ENCODE data around the gene ROBO1. TPM values are rescaled to one million over a fixed set of nuclear protein-coding genes. Genes with fewer than 3 reads are reported as not detected.

Gene ROBO1
- polyA plus RNA-seq, 1 donor = 16.2 TPM

DNA sequence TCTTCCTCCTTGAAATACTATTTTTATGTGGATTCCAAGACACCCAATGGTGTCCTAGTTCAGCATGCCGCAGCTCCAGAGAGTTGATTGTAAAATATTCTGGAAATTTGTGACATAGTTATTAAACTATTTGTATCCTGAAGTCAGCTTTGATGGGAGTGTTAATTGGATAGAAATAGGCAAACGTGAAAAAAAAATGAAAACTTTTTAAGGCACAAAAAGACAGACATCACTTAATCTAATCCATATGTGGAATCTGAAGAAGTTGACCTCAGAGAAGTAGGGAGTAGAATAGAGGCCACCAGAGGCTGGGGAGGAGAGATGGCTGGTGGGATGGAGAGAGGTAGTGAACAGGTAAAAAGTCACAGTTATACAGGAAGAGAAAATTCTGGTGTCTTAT is 704.2 kb downstream of the ROBO1 start:
- H3K4me3 ChIP-seq (ENCODE audit: low read length) = no peak overlapping the region
- H3K27ac ChIP-seq (ENCODE audit: low read length) = no peak overlapping the region
- no peaks in the 10 kb centered on the region for H3K9me3 ChIP-seq (ENCODE audit: control insufficient read depth, low read depth, low read length)
- H3K27me3 ChIP-seq (ENCODE audit: control insufficient read depth, insufficient read depth, low read length) = no peaks in the 10 kb centered on the region
- WGBS (ENCODE audit: insufficient coverage, low lambda C conversion rate) = 67% methylated on average over 2 of the region's 2 CpGs
- no peak for DNase-seq
- H3K4me1 ChIP-seq (ENCODE audit: control insufficient read depth, insufficient read depth, low read length) = no peaks in the 10 kb centered on the region
- no peaks in the 10 kb centered on the region for H3K36me3 ChIP-seq (ENCODE audit: control insufficient read depth, insufficient read depth, low read length)

DNA sequence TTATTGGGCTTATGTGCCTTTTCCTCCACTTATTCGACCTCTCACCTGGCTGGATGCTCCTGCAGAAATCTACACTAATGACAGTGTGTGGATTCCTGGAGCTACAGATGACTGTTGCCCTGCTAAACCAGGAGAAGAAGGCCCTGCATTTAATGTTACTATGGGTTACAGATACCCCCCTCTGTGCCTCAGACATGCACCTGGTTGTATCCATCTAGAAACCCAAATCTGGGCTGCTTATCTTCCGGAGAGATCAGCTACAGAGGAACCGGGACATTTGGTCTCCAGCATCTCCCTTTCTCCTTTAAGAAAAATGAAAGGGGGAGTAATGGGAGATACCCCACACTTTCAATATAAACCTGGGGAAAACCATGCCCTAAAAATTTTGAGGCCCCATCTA is 710.0 kb downstream of the ROBO1 start:
- Histone ChIP-seq H3K27ac (ENCODE audit: low read length) (no peak overlapping the region), H3K9me3 (ENCODE audit: control insufficient read depth, low read depth, low read length) (peaks cover 8% of the 10 kb centered on the region), H3K4me1 (ENCODE audit: control insufficient read depth, insufficient read depth, low read length) (no peaks in the 10 kb centered on the region), H3K27me3 (ENCODE audit: control insufficient read depth, insufficient read depth, low read length) (no peaks in the 10 kb centered on the region), H3K4me3 (ENCODE audit: low read length) (no peak overlapping the region), H3K36me3 (ENCODE audit: control insufficient read depth, insufficient read depth, low read length) (no peaks in the 10 kb centered on the region)
- DNase-seq = no peak
- no CpG with 5 or more reads among the region's 3 CpGs for WGBS (ENCODE audit: insufficient coverage, low lambda C conversion rate)

GRCh38 chr3:79056498-79056897 is 711.3 kb downstream of the ROBO1 start:
- Histone ChIP-seq H3K27me3 (ENCODE audit: control insufficient read depth, insufficient read depth, low read length) (no peaks in the 10 kb centered on the region), H3K4me1 (ENCODE audit: control insufficient read depth, insufficient read depth, low read length) (no peaks in the 10 kb centered on the region), H3K36me3 (ENCODE audit: control insufficient read depth, insufficient read depth, low read length) (no peaks in the 10 kb centered on the region), H3K4me3 (ENCODE audit: low read length) (no peak overlapping the region), H3K9me3 (ENCODE audit: control insufficient read depth, low read depth, low read length) (peaks cover 8% of the 10 kb centered on the region), H3K27ac (ENCODE audit: low read length) (no peak overlapping the region)
- WGBS (ENCODE audit: insufficient coverage, low lambda C conversion rate) = 100% methylated on average over 3 of the region's 7 CpGs
- DNase-seq = no peak

GRCh38 chr3:79052054-79052681 is 715.6 kb downstream of the ROBO1 start:
- H3K27ac ChIP-seq (ENCODE audit: low read length) = no peak overlapping the region
- no peaks in the 10 kb centered on the region for H3K27me3 ChIP-seq (ENCODE audit: control insufficient read depth, insufficient read depth, low read length)
- no CpG with 5 or more reads among the region's 9 CpGs for WGBS (ENCODE audit: insufficient coverage, low lambda C conversion rate)
- no peaks in the 10 kb centered on the region for H3K4me1 ChIP-seq (ENCODE audit: control insufficient read depth, insufficient read depth, low read length)
- H3K9me3 ChIP-seq (ENCODE audit: control insufficient read depth, low read depth, low read length) = peaks cover 8% of the 10 kb centered on the region
- H3K36me3 ChIP-seq (ENCODE audit: control insufficient read depth, insufficient read depth, low read length) = no peaks in the 10 kb centered on the region
- no peak for DNase-seq
- H3K4me3 ChIP-seq (ENCODE audit: low read length) = no peak overlapping the region

- WGBS (ENCODE audit: insufficient coverage, low lambda C conversion rate) = 100% methylated on average over 2 of the region's 4 CpGs
- Histone ChIP-seq H3K36me3 (ENCODE audit: control insufficient read depth, insufficient read depth, low read length) (no peaks in the 10 kb centered on the region), H3K4me1 (ENCODE audit: control insufficient read depth, insufficient read depth, low read length) (no peaks in the 10 kb centered on the region), H3K4me3 (ENCODE audit: low read length) (no peak overlapping the region), H3K9me3 (ENCODE audit: control insufficient read depth, low read depth, low read length) (no peaks in the 10 kb centered on the region), H3K27me3 (ENCODE audit: control insufficient read depth, insufficient read depth, low read length) (no peaks in the 10 kb centered on the region), H3K27ac (ENCODE audit: low read length) (no peak overlapping the region)
- no peak for DNase-seq
Observed at GRCh38 chr3:79047581-79047980, 720.2 kb downstream of the ROBO1 start.

- Histone ChIP-seq H3K27ac (ENCODE audit: low read length) (no peak overlapping the region), H3K9me3 (ENCODE audit: control insufficient read depth, low read depth, low read length) (no peaks in the 10 kb centered on the region), H3K4me1 (ENCODE audit: control insufficient read depth, insufficient read depth, low read length) (no peaks in the 10 kb centered on the region), H3K4me3 (ENCODE audit: low read length) (no peak overlapping the region), H3K36me3 (ENCODE audit: control insufficient read depth, insufficient read depth, low read length) (no peaks in the 10 kb centered on the region), H3K27me3 (ENCODE audit: control insufficient read depth, insufficient read depth, low read length) (no peaks in the 10 kb centered on the region)
- no peak for DNase-seq
Observed at GRCh38 chr3:79041621-79042020, 726.2 kb downstream of the ROBO1 start.

GRCh38 chr3:79040701-79041100 is 727.1 kb downstream of the ROBO1 start:
- Histone ChIP-seq H3K4me3 (ENCODE audit: low read length) (no peak overlapping the region), H3K9me3 (ENCODE audit: control insufficient read depth, low read depth, low read length) (no peaks in the 10 kb centered on the region), H3K27ac (ENCODE audit: low read length) (no peak overlapping the region), H3K36me3 (ENCODE audit: control insufficient read depth, insufficient read depth, low read length) (no peaks in the 10 kb centered on the region), H3K27me3 (ENCODE audit: control insufficient read depth, insufficient read depth, low read length) (no peaks in the 10 kb centered on the region), H3K4me1 (ENCODE audit: control insufficient read depth, insufficient read depth, low read length) (no peaks in the 10 kb centered on the region)
- 67% methylated on average over 1 of the region's 3 CpGs for WGBS (ENCODE audit: insufficient coverage, low lambda C conversion rate)
- no peak for DNase-seq

GRCh38 chr3:79040091-79040490 is 727.7 kb downstream of the ROBO1 start:
- H3K4me3 ChIP-seq (ENCODE audit: low read length) = no peak overlapping the region
- H3K27ac ChIP-seq (ENCODE audit: low read length) = no peak overlapping the region
- DNase-seq = no peak
- H3K27me3 ChIP-seq (ENCODE audit: control insufficient read depth, insufficient read depth, low read length) = no peaks in the 10 kb centered on the region
- H3K36me3 ChIP-seq (ENCODE audit: control insufficient read depth, insufficient read depth, low read length) = no peaks in the 10 kb centered on the region
- no peaks in the 10 kb centered on the region for H3K4me1 ChIP-seq (ENCODE audit: control insufficient read depth, insufficient read depth, low read length)
- WGBS (ENCODE audit: insufficient coverage, low lambda C conversion rate) = 100% methylated on average over 1 of the region's 6 CpGs
- no peaks in the 10 kb centered on the region for H3K9me3 ChIP-seq (ENCODE audit: control insufficient read depth, low read depth, low read length)

DNA sequence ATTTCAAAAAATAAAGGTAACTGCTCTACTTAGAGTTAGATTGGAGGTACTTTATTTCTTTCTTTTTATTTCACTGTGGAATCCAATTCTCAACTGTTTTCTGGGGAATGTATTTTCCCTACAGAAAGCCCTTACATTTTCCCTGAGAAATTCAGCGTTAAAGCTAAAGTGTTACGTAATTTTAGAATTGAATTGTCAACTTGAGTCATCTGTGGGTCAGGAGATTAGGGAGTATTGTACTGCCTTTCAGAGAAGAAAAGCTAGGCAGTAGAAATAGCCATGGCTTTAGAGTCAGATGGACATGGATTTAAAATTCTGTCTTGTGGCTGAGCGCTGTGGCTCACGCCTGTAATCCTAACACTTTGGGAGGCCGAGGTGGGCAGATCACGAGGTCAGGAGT is 728.6 kb downstream of the ROBO1 start:
- Histone ChIP-seq H3K4me1 (ENCODE audit: control insufficient read depth, insufficient read depth, low read length) (no peaks in the 10 kb centered on the region), H3K27ac (ENCODE audit: low read length) (no peak overlapping the region), H3K27me3 (ENCODE audit: control insufficient read depth, insufficient read depth, low read length) (no peaks in the 10 kb centered on the region), H3K9me3 (ENCODE audit: control insufficient read depth, low read depth, low read length) (no peaks in the 10 kb centered on the region), H3K36me3 (ENCODE audit: control insufficient read depth, insufficient read depth, low read length) (no peaks in the 10 kb centered on the region), H3K4me3 (ENCODE audit: low read length) (no peak overlapping the region)
- no CpG with 5 or more reads among the region's 6 CpGs for WGBS (ENCODE audit: insufficient coverage, low lambda C conversion rate)
- no peak for DNase-seq

DNA sequence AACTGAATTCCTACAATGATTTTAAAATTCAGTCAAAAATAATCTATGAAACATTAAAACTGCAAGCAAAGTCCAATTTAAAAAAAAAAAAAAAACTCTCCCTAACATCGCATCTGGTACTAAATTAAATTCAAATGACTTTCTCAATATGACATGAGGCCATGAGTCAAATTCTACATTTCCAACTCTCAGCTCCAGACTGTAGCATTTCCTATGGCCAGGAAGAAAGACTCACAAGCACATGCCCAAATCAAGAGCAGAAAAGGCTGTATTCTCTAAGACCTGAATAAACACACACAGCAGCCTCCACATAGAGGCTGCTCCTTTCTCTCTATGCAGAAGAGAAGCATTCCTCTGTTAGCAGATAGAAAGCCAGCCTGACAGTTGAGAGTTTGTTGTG is 729.2 kb downstream of the ROBO1 start:
- no peak for DNase-seq

DNA sequence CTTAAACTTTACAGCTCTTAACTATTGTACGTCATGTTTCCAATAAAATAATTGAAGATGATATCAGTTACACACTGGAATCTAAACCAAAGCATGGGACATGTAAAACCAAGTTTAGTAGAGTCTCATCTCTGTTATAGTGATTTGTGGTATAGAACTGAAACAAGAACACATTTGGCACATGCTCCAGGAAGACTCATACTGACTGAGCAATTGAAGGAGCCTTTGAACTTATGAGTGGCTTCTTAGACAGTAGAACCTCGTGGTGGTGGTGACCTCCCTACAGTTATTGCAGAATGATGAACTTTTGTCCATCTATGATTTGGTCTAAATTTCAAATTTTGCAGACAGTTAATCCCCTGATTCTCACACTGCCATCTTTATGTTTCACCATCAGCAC is 729.7 kb downstream of the ROBO1 start:
- H3K27ac ChIP-seq (ENCODE audit: low read length) = no peak overlapping the region
- no peaks in the 10 kb centered on the region for H3K9me3 ChIP-seq (ENCODE audit: control insufficient read depth, low read depth, low read length)
- H3K36me3 ChIP-seq (ENCODE audit: control insufficient read depth, insufficient read depth, low read length) = no peaks in the 10 kb centered on the region
- WGBS (ENCODE audit: insufficient coverage, low lambda C conversion rate) = no CpG with 5 or more reads among the region's 2 CpGs
- H3K27me3 ChIP-seq (ENCODE audit: control insufficient read depth, insufficient read depth, low read length) = no peaks in the 10 kb centered on the region
- no peak overlapping the region for H3K4me3 ChIP-seq (ENCODE audit: low read length)
- H3K4me1 ChIP-seq (ENCODE audit: control insufficient read depth, insufficient read depth, low read length) = no peaks in the 10 kb centered on the region
- DNase-seq = no peak

More for the DNA sequence above, 729.2 kb downstream of the ROBO1 start:
- Histone ChIP-seq H3K27me3 (ENCODE audit: control insufficient read depth, insufficient read depth, low read length) (no peaks in the 10 kb centered on the region), H3K36me3 (ENCODE audit: control insufficient read depth, insufficient read depth, low read length) (no peaks in the 10 kb centered on the region), H3K9me3 (ENCODE audit: control insufficient read depth, low read depth, low read length) (no peaks in the 10 kb centered on the region), H3K4me1 (ENCODE audit: control insufficient read depth, insufficient read depth, low read length) (no peaks in the 10 kb centered on the region), H3K4me3 (ENCODE audit: low read length) (no peak overlapping the region), H3K27ac (ENCODE audit: low read length) (no peak overlapping the region)
- 100% methylated on average over 1 of the region's 1 CpG for WGBS (ENCODE audit: insufficient coverage, low lambda C conversion rate)
